Measurements from ENCODE around the gene GALNT13. TPM values are rescaled to one million over a fixed set of nuclear protein-coding genes. Genes with fewer than 3 reads are reported as not detected.

The GALNT13 gene
- total and polyA plus RNA-seq, 2 donors, result 0.96 to 19.5 TPM

- no peak overlapping the region for H3K27ac ChIP-seq (ENCODE audit: low read depth)
Measured at GRCh38 chr2:154229966-154230365, 358.2 kb downstream of the GALNT13 start.

GRCh38 chr2:154231021-154231420 lies 359.3 kb downstream of the GALNT13 start:
- no peak for DNase-seq (ENCODE audit: extremely low spot score)
- H3K4me3 ChIP-seq (ENCODE audit: low read depth, low read length), result no peak overlapping the region
- WGBS, result 47% methylated on average over 1 of the region's 1 CpG
- H3K36me3 ChIP-seq (ENCODE audit: insufficient read depth), result no peaks in the 10 kb centered on the region
- H3K27ac ChIP-seq (ENCODE audit: low read depth), result no peak overlapping the region
- H3K4me1 ChIP-seq (ENCODE audit: insufficient read depth), result no peaks in the 10 kb centered on the region

More at GRCh38 chr2:154229966-154230365, 358.2 kb downstream of the GALNT13 start:
- H3K4me1 ChIP-seq (ENCODE audit: insufficient read depth), result no peaks in the 10 kb centered on the region
- H3K36me3 ChIP-seq (ENCODE audit: insufficient read depth), result no peaks in the 10 kb centered on the region
- DNase-seq (ENCODE audit: extremely low spot score), result no peak
- H3K4me3 ChIP-seq (ENCODE audit: low read depth, low read length), result no peak overlapping the region

- WGBS, result 73% methylated on average over 2 of the region's 2 CpGs
Measured at GRCh38 chr2:154233231-154233630, 361.5 kb downstream of the GALNT13 start.

GRCh38 chr2:154238252-154238651 lies 366.5 kb downstream of the GALNT13 start:
- no peaks in the 10 kb centered on the region for H3K36me3 ChIP-seq (ENCODE audit: insufficient read depth)
- H3K4me1 ChIP-seq (ENCODE audit: insufficient read depth), result no peaks in the 10 kb centered on the region
- no peak overlapping the region for H3K4me3 ChIP-seq (ENCODE audit: low read depth, low read length)
- WGBS, result 73% methylated on average over 1 of the region's 1 CpG
- no peak for DNase-seq (ENCODE audit: extremely low spot score)
- no peak overlapping the region for H3K27ac ChIP-seq (ENCODE audit: low read depth)

More at GRCh38 chr2:154233231-154233630, 361.5 kb downstream of the GALNT13 start:
- H3K4me1 ChIP-seq (ENCODE audit: insufficient read depth), result no peaks in the 10 kb centered on the region
- no peak for DNase-seq (ENCODE audit: extremely low spot score)
- H3K27ac ChIP-seq (ENCODE audit: low read depth), result no peak overlapping the region
- no peaks in the 10 kb centered on the region for H3K36me3 ChIP-seq (ENCODE audit: insufficient read depth)
- no peak overlapping the region for H3K4me3 ChIP-seq (ENCODE audit: low read depth, low read length)

- no peaks in the 10 kb centered on the region for H3K36me3 ChIP-seq (ENCODE audit: insufficient read depth)
- H3K27ac ChIP-seq (ENCODE audit: low read depth), result no peak overlapping the region
- no peak for DNase-seq (ENCODE audit: extremely low spot score)
- 94% methylated on average over 8 of the region's 8 CpGs for WGBS
- H3K4me3 ChIP-seq (ENCODE audit: low read depth, low read length), result no peak overlapping the region
- no peaks in the 10 kb centered on the region for H3K4me1 ChIP-seq (ENCODE audit: insufficient read depth)
Measured at GRCh38 chr2:154240316-154240715, 368.6 kb downstream of the GALNT13 start.

GRCh38 chr2:154240921-154241379 lies 369.2 kb downstream of the GALNT13 start:
- no peak for DNase-seq (ENCODE audit: extremely low spot score)

GRCh38 chr2:154242687-154243086 lies 371.0 kb downstream of the GALNT13 start:
- DNase-seq (ENCODE audit: extremely low spot score), result no peak
- Histone ChIP-seq H3K4me3 (ENCODE audit: low read depth, low read length) (no peak overlapping the region), H3K4me1 (ENCODE audit: insufficient read depth) (no peaks in the 10 kb centered on the region), H3K27ac (ENCODE audit: low read depth) (no peak overlapping the region), H3K36me3 (ENCODE audit: insufficient read depth) (no peaks in the 10 kb centered on the region)
- 75% methylated on average over 7 of the region's 7 CpGs for WGBS

More at GRCh38 chr2:154240921-154241379, 369.2 kb downstream of the GALNT13 start:
- 90% methylated on average over 12 of the region's 12 CpGs for WGBS
- Histone ChIP-seq H3K4me1 (ENCODE audit: insufficient read depth) (no peaks in the 10 kb centered on the region), H3K36me3 (ENCODE audit: insufficient read depth) (no peaks in the 10 kb centered on the region), H3K4me3 (ENCODE audit: low read depth, low read length) (no peak overlapping the region), H3K27ac (ENCODE audit: low read depth) (no peak overlapping the region)

- Histone ChIP-seq H3K4me3 (ENCODE audit: low read depth, low read length) (no peak overlapping the region), H3K4me1 (ENCODE audit: insufficient read depth) (no peaks in the 10 kb centered on the region), H3K36me3 (ENCODE audit: insufficient read depth) (no peaks in the 10 kb centered on the region), H3K27ac (ENCODE audit: low read depth) (no peak overlapping the region)
- 40% methylated on average over 1 of the region's 1 CpG for WGBS
- DNase-seq (ENCODE audit: extremely low spot score), result no peak
Measured at GRCh38 chr2:154243685-154244084, 372.0 kb downstream of the GALNT13 start.

- Histone ChIP-seq H3K4me3 (ENCODE audit: low read depth, low read length) (no peak overlapping the region), H3K27ac (ENCODE audit: low read depth) (no peak overlapping the region), H3K36me3 (ENCODE audit: insufficient read depth) (no peaks in the 10 kb centered on the region), H3K4me1 (ENCODE audit: insufficient read depth) (no peaks in the 10 kb centered on the region)
- 92% methylated on average over 3 of the region's 3 CpGs for WGBS
- DNase-seq (ENCODE audit: extremely low spot score), result no peak
Measured at GRCh38 chr2:154244932-154245331, 373.2 kb downstream of the GALNT13 start.

- Histone ChIP-seq H3K27ac (ENCODE audit: low read depth) (no peak overlapping the region), H3K4me3 (ENCODE audit: low read depth, low read length) (no peak overlapping the region), H3K4me1 (ENCODE audit: insufficient read depth) (no peaks in the 10 kb centered on the region), H3K36me3 (ENCODE audit: insufficient read depth) (no peaks in the 10 kb centered on the region)
- 72% methylated on average over 3 of the region's 3 CpGs for WGBS
- no peak for DNase-seq (ENCODE audit: extremely low spot score)
Measured at GRCh38 chr2:154247503-154247902, 375.8 kb downstream of the GALNT13 start.

GRCh38 chr2:154256136-154256535 lies 384.4 kb downstream of the GALNT13 start:
- Histone ChIP-seq H3K27ac (ENCODE audit: low read depth) (no peak overlapping the region), H3K36me3 (ENCODE audit: insufficient read depth) (no peaks in the 10 kb centered on the region), H3K4me3 (ENCODE audit: low read depth, low read length) (no peak overlapping the region), H3K4me1 (ENCODE audit: insufficient read depth) (no peaks in the 10 kb centered on the region)
- WGBS, result 92% methylated on average over 1 of the region's 1 CpG
- DNase-seq (ENCODE audit: extremely low spot score), result no peak

GRCh38 chr2:154259030-154259429 lies 387.3 kb downstream of the GALNT13 start:
- WGBS, result 99% methylated on average over 1 of the region's 1 CpG
- Histone ChIP-seq H3K4me3 (ENCODE audit: low read depth, low read length) (no peak overlapping the region), H3K27ac (ENCODE audit: low read depth) (no peak overlapping the region), H3K4me1 (ENCODE audit: insufficient read depth) (no peaks in the 10 kb centered on the region), H3K36me3 (ENCODE audit: insufficient read depth) (no peaks in the 10 kb centered on the region)
- no peak for DNase-seq (ENCODE audit: extremely low spot score)

GRCh38 chr2:154261473-154262027 lies 389.8 kb downstream of the GALNT13 start:
- WGBS, result 96% methylated on average over 2 of the region's 2 CpGs
- no peaks in the 10 kb centered on the region for H3K4me1 ChIP-seq (ENCODE audit: insufficient read depth)
- no peaks in the 10 kb centered on the region for H3K36me3 ChIP-seq (ENCODE audit: insufficient read depth)

GRCh38 chr2:154263206-154263605 lies 391.5 kb downstream of the GALNT13 start:
- DNase-seq (ENCODE audit: extremely low spot score), result no peak
- H3K36me3 ChIP-seq (ENCODE audit: insufficient read depth), result no peaks in the 10 kb centered on the region

More at GRCh38 chr2:154261473-154262027, 389.8 kb downstream of the GALNT13 start:
- DNase-seq (ENCODE audit: extremely low spot score), result no peak
- no peak overlapping the region for H3K4me3 ChIP-seq (ENCODE audit: low read depth, low read length)
- H3K27ac ChIP-seq (ENCODE audit: low read depth), result no peak overlapping the region

GRCh38 chr2:154264024-154264423 lies 392.3 kb downstream of the GALNT13 start:
- no peak for DNase-seq (ENCODE audit: extremely low spot score)
- H3K36me3 ChIP-seq (ENCODE audit: insufficient read depth), result no peaks in the 10 kb centered on the region
- no peaks in the 10 kb centered on the region for H3K4me1 ChIP-seq (ENCODE audit: insufficient read depth)
- H3K4me3 ChIP-seq (ENCODE audit: low read depth, low read length), result no peak overlapping the region
- no peak overlapping the region for H3K27ac ChIP-seq (ENCODE audit: low read depth)
- WGBS, result 48% methylated on average over 2 of the region's 2 CpGs

More at GRCh38 chr2:154263206-154263605, 391.5 kb downstream of the GALNT13 start:
- Histone ChIP-seq H3K27ac (ENCODE audit: low read depth) (no peak overlapping the region), H3K4me3 (ENCODE audit: low read depth, low read length) (no peak overlapping the region), H3K4me1 (ENCODE audit: insufficient read depth) (no peaks in the 10 kb centered on the region)
